ENCODE results near the gene PLOD2.

The PLOD2 gene

GRCh38 chr3:146165877-146166276 lies 4.9 kb upstream of the PLOD2 start:
- DNase-seq, result no peak

DNA sequence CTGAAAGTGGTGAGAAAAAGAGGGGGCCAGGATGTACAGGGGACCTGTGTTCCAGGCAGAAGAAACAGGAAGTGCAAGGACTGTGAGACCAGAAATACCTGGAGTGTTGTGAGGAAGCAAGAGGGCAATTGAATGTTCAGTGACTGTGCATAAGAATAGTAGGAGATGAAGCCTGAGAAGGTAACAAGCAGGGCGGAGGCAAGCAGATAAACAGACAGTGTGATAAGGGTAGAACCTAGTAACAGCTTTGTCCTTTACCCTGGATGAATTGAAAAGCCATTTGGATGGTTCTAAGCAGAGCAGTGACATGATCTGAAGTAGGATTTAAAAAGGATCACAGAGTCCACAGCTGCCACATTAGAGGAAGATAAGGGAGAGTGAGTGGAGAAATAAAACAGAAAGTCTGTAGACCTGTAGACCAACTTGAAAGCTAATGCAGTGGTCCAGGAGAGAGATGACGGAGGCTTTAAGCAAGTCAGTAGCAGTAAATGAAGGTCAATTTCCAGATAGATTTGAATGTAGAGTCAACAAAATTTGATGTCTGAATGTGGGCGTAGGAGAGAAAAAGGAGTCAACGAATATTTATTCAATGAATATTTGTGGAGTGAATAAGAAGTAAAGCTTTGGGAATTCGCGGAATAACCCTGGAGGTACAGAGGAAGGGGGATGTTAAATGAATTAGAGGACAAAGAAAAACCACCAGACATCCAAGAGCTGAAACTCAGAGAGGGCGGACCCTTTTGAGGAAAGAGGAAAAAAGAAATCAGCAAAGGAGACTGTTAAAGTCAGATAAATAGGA lies 4.2 kb upstream of the PLOD2 start:
- DNase-seq, result no peak

DNA sequence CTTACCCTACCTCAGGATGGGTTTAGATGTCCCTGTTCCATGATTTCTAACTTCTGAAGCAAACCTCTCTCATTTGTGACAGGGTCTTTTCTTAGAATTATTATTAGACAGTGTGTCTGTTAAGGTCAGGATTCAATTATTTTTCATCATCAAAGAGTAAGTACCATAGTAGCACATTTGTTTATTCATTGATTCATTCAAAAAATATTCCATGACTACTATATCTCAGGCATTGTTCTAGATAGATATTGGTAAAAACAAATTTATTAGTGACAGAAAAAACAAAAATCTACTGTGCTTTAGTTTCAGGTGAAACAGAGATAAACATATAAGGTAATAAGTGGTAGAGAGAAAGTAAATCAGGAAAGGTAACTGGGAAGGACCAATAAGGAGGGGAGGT lies 3.5 kb upstream of the PLOD2 start:
- DNase-seq, result no peak

- no peak for DNase-seq
Observed at GRCh38 chr3:146164071-146164470, 3.1 kb upstream of the PLOD2 start.

- no peak for DNase-seq
Observed at GRCh38 chr3:146163584-146163983, 2.6 kb upstream of the PLOD2 start.

DNA sequence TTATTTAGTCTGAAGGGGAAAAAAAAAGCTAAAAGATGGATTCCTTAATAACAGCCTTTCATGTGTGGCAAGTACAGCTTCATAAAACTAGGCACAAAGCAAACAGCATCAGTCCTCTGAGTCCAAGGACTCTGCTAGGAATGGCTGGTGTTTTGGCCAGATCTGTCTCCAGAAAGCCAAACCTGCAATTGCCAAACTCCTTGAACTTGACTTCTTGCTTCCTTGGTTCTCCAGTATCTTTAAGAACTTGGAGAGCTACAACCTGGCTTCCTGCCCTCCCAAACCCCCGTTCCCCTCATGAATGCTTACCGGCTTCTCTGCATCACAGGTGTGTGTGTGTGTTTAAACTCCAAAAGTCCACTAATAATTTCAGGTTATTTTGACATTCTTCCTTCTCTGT lies 1.6 kb upstream of the PLOD2 start:
- no peak for DNase-seq

DNA sequence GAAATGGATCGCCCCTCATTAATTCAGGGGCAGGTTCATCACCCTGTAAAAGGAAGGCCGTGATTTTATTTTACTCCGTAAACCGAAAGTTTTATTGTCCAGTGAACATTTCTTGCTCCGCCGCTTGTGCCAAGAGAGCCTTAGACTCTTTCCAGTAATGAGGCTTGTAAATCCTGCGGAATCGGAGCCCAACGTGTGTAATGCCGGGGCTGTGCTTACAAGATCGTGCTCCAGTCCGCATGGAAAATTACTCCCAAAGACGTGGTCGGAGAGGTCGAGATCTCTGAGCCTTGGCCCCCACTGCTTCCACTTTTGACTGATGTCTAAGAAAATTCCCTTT lies 649 bp upstream of the PLOD2 start:
- DNase-seq, result no peak

DNA sequence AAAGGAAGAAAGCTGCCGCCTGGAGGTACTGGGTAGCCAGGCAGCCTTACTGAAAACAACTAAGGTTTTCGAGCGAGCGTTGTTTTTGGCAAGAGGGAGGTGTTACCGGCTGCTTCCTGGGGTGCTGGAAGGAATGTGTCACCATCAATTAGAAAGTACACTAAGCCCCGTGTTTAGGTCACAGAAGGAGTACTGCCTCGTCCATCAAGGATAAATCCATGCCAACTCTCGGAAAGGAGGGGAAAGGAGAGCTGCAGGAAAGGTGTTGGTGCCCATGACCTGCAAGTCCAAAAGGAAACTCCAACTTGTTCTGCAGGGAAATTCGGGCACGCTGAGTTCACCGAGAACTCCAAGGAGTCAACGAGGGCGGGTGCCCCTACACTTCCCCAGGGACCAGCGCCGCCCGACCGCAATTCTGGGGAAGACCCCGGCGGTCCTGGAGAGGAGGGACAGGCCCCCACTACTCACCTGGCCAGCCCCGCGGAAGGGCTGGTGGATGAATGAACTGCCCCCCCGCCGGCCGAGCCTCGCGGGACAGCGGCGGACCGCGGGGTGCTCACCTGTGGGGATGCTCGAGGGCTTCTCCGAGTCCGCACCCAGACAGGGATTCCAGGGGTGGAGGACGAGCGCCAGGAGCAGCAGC lies 542 bp downstream of the PLOD2 start:
- DNase-seq, result peak; percentile 71

DNA sequence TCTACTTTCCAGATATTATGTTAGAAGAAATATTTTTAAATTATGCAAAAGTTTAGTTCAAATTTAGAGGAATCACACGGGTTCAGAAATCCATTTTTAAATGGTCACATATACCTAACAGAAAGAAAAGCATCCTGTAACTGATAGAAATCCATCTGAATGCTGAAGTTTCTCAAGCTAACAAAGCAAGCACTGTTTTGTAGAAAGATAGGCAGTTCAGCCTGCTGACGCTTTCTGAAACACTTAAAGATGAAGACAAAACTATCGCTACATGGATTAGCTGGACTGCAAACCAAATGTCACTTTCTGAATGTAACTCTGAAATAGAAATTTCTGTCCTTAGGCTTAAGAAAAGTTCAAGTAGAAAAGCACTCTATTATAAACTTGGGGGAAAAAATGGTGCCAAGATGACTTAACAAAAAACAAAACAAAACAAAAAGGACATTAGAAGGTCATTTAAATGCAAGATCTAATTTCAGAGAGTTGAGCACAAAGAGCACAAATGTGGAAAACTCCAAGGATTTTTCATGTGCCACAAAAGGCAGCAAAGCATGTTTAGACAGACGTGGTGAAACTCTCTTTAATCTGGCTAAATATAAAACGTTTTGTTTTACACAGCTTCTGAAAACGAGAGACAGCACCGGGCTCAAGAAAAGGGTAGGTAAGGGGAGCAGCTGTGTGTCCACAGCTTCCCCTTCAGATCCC lies 1.2 kb downstream of the PLOD2 start:
- DNase-seq, result no peak

DNA sequence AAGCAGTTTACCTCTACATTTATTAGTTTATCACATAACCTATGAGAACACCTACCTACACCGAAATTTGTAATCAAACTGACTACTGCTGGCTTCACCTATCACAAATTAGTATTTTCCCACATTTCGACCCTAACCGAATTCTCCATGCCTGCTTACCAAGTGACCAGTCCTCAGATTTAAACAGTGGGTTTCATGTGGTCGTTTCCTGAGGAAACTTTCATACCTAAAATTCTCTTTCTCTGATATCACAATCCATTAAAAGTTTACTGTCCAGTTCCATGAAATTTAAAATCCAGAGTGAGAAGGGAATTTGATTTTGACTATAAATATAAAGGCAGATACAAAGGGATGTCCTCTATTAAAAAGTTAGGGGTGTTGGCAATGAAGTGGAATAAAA lies 1.9 kb downstream of the PLOD2 start:
- no peak for DNase-seq

- DNase-seq, result no peak
Observed at GRCh38 chr3:146157325-146158060, 3.5 kb downstream of the PLOD2 start.

DNA sequence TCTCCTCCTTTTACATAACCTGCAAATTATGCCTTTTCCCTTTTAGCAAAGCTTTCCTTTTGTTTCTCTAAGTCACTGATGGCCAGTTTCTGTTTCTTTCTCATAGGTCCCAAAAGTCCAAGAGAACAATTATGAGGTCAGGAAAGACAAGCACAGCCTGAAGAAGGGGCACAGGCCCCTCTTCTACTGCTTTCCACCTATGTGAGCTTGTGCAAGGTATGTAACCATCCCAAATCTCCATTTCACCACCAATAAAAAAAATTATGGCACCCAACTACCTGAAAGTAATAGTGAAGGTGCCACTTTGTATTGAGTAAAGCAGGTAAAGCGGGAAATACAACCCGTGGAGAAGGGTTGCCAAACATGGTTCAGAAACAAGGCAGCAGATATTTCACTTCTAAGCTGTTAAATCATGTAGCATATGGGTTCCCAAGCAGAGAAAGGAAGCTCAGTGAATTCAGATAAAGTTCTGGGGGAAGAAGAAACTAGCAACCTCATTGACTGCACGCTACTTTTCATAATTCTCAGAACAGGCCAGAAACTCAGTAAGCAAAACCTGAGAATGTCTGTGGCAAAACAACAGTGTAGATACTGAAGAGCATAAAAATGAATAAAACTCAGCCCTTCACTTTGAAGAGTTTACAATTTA lies 4.2 kb downstream of the PLOD2 start:
- no peak for DNase-seq

GRCh38 chr3:146156095-146156494 lies 4.9 kb downstream of the PLOD2 start:
- peak; percentile 8 for DNase-seq

GRCh38 chr3:146154995-146155394 lies 6.0 kb downstream of the PLOD2 start:
- no peak for DNase-seq

DNA sequence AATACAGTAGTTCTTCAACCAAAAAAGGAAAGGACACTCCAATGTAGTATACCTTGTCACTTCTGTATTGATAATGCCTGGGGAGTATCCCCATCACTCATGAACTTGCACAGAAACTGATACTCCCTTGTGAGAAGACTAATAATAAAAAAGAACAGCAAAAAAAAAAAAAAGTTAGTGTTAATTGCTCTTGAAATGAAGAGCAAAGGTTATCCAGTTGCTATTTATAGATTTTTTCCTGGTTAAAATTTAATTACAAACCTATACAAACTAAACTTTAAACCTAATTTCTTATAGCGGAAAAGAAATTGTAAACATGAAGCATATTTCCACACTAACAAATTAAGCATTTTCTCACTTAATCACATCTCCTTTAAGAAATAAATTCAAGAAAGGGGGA lies 6.7 kb downstream of the PLOD2 start:
- no peak for DNase-seq

DNA sequence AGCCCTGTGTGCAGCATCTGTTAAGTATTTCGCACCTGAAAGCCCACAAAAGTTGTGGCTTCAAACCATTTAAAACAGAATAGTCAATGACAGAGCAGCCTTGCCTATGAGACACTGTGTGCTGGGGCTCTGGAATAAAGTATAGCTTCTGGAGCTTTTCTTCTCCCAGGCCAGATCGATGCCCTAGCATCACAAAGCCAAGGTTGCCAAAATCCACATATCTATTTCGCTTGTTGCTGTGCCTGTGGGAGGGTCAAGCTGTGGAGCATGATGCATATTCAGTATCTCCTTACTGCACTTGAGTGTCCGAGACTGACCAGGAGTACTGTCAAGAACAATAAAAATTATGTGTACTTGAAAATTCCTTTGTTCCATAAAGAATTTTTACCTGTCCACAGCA lies 7.6 kb downstream of the PLOD2 start:
- DNase-seq, result no peak

DNA sequence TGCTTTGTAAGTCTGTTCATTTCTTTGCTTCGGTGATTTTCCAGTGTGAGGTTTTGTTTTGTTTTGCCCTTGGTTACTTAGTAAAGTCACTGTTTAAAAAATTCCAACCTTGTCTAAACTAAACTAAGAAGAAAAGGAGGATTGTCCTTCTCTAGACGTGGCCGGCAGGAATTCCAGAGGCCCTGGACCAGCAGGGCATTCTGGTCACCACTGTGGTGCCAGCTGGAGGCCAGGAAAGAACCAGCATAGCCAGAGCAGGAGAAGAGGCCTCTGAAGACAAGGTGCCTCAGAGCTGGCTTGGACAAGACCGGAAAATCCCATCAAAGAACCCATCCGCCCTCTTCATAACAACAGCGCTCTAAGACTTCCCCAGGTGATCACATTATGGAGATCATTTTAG lies 8.2 kb downstream of the PLOD2 start:
- DNase-seq, result no peak

- DNase-seq, result no peak
Observed at GRCh38 chr3:146148468-146148931, 12.5 kb downstream of the PLOD2 start.

- no peak for DNase-seq
Observed at GRCh38 chr3:146145642-146146041, 15.3 kb downstream of the PLOD2 start.

GRCh38 chr3:146142757-146143156 lies 18.2 kb downstream of the PLOD2 start:
- no peak for DNase-seq

DNA sequence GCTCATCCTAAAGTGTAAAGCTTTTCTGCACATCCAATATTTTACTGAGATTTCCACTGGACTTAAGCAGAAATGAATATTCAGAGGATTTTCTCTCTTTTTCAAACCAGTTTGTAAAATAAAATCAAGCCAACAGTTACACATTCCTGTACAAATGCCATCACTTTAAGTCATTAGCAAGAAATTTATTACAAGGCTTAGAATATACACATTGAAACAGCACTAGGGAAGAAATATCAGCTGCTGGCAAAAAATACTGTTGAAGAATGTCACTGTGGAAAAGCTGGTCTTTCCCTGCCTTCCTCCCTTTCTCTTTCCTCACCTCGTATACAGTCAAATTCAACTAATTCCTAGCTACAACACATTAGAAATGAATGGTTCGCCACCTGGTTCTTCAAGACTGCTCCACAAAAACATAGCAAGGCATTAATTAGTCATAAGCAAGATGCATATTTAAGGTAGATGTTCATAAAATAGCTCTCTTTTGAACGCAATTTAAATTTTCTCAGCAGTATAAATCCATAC lies 21.3 kb downstream of the PLOD2 start:
- no peak for DNase-seq

- DNase-seq, result no peak
Observed at GRCh38 chr3:146138902-146139301, 22.1 kb downstream of the PLOD2 start.

GRCh38 chr3:146136647-146137046 lies 24.3 kb downstream of the PLOD2 start:
- no peak for DNase-seq
